Measurements from ENCODE around the gene NOD2. TPM values are rescaled to one million over a fixed set of nuclear protein-coding genes. Genes with fewer than 3 reads are reported as not detected.

The NOD2 gene
- total and polyA plus RNA-seq, 2 of the 13 experiments (the other 11 are each of a cell fraction or from before 2014, with no cell fraction given) = 0.27 to 0.81 TPM

- TF ChIP-seq ZNF512B (CRISPR knock-in tag; IDR thresholded peaks at IDR 0.05; ENCODE audit: borderline replicate concordance) (0 out of 2 replicates have a peak, but pooled peaks have one; percentile 58), NFIB (CRISPR knock-in tag; IDR thresholded peaks at IDR 0.05; ENCODE audit: borderline replicate concordance) (no peak), TRIM22 (IDR thresholded peaks at IDR 0.05) (no peak), CEBPB (IDR thresholded peaks at IDR 0.05; ENCODE audit: borderline replicate concordance, low read depth, low read length) (no peak), ZNF513 (CRISPR knock-in tag; conservative IDR thresholded peaks at IDR 0.05) (no peak), GPN1 (CRISPR knock-in tag; IDR thresholded peaks at IDR 0.05; ENCODE audit: borderline replicate concordance) (no peak), UBTF (CRISPR knock-in tag; IDR thresholded peaks at IDR 0.05) (no peak; the same call in 1 of the 2 replicates), ZBTB4 (CRISPR knock-in tag; IDR thresholded peaks at IDR 0.05; ENCODE audit: borderline replicate concordance) (peak; percentile 65; the same call in 1 of the 2 replicates), PRPF4 (IDR thresholded peaks at IDR 0.05; ENCODE audit: low read depth, low read length, poor library complexity, severe bottlenecking) (no peak), STAG1 (CRISPR knock-in tag; IDR thresholded peaks at IDR 0.05) (peak; percentile 97), TARDBP (CRISPR knock-in tag; IDR thresholded peaks at IDR 0.05) (no peak), ZNF24 (IDR thresholded peaks at IDR 0.05) (no peak), PAWR (CRISPR knock-in tag; IDR thresholded peaks at IDR 0.05; ENCODE audit: borderline replicate concordance) (no peak)
These were observed 28.1 kb upstream of the NOD2 start (continued) for GRCh38 chr16:50665128-50665878.

All from HepG2 (cell line).